ENCODE data around the gene CAPZB.

GRCh38 chr1:19311931-19312781 lies 173.2 kb downstream of the CAPZB start, which contains the start of the genes AKR7A2 and SLC66A1:
- TF ChIP-seq POLR2A (IDR thresholded peaks at IDR 0.05; ENCODE audit: low read length) (peak; percentile 72), GATA1 (IDR thresholded peaks at IDR 0.05; ENCODE audit: low read depth, low read length) (no peak)

Measured in erythroblast (primary cell).